ENCODE measurements around the gene TAS2R14. TPM values are rescaled to one million over a fixed set of nuclear protein-coding genes. Genes with fewer than 3 reads are reported as not detected.

Gene TAS2R14
- total RNA-seq: not detected

DNA sequence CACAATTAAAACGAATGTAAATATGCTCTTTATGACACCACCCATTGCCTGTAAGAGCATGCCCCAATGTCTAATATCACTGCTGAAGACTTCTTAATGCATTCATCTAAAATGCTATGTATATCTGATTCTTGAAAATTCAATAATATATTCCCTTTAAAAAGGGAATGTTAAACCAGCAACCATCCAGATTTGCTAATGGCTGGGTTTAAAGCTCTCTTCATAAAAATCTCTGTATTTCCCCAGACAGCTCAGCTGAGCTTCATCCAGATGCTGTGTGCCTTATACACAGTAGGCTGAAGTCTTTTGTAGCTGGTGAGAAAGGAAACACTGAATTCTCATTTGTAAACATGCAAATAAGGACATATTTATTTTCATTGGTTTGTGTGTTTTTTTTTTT lies at the start of gene TAS2R14:
TSS of gene TAS2R14 (minus strand) at position 101 of the 400 bp plus-strand sequence. CDS start at position 45, 56 bp downstream.
- H3K9me3 ChIP-seq: no peaks in the 10 kb centered on the region
- no peaks in the 10 kb centered on the region for H3K36me3 ChIP-seq
- TF ChIP-seq, protein P1, sequence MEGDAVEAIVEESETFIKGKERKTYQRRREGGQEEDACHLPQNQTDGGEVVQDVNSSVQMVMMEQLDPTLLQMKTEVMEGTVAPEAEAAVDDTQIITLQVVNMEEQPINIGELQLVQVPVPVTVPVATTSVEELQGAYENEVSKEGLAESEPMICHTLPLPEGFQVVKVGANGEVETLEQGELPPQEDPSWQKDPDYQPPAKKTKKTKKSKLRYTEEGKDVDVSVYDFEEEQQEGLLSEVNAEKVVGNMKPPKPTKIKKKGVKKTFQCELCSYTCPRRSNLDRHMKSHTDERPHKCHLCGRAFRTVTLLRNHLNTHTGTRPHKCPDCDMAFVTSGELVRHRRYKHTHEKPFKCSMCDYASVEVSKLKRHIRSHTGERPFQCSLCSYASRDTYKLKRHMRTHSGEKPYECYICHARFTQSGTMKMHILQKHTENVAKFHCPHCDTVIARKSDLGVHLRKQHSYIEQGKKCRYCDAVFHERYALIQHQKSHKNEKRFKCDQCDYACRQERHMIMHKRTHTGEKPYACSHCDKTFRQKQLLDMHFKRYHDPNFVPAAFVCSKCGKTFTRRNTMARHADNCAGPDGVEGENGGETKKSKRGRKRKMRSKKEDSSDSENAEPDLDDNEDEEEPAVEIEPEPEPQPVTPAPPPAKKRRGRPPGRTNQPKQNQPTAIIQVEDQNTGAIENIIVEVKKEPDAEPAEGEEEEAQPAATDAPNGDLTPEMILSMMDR (IDR thresholded peaks at IDR 0.05): no peak
- H3K4me3 ChIP-seq: no peak within 1 kb of the TSS
- DNase-seq (ENCODE audit: low spot score in 2 of 2): no peak
- H3K27me3 ChIP-seq: no peaks in the 10 kb centered on the region
- no peak within 1 kb of the TSS for H3K27ac ChIP-seq
- intact Hi-C loops (cut with DNase I): no loop called here
- H3K4me1 ChIP-seq: no peaks in the 10 kb centered on the region

DNA sequence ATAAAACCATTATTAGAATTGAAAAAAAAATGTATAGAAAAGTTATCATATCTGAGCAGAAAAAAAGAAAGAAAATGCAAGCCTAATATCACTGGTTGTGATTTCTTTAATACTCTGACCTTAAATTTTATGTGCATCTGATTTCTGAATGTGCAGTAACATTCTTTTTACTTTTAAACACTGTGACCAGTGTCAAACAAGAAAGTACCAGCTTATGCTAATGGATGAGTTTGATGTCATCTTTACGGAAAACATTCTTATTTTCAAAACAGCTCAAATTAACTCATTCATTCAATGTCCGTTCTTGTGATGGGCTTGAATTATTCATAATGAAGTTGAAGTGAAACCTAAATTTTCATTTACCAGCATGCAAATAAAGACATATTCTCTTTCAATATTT lies 47.7 kb upstream of the TAS2R14 start, which contains the start of gene TAS2R50:
TSS of gene TAS2R50 (minus strand) at position 101 of the 400 bp plus-strand sequence. CDS start at position 49, 52 bp downstream.
- Histone ChIP-seq H3K4me1 (no peaks in the 10 kb centered on the region), H3K4me3 (no peak within 1 kb of the TSS), H3K27ac (no peak within 1 kb of the TSS), H3K27me3 (no peaks in the 10 kb centered on the region), H3K9me3 (peaks cover 0 to 7% of the 10 kb centered on the region in 2 donors), H3K36me3 (no peaks in the 10 kb centered on the region)
- TF ChIP-seq, protein P1 (IDR thresholded peaks at IDR 0.05): no peak
- intact Hi-C loops (cut with DNase I): no loop called here
- DNase-seq (ENCODE audit: low spot score in 2 of 2): no peak

DNA sequence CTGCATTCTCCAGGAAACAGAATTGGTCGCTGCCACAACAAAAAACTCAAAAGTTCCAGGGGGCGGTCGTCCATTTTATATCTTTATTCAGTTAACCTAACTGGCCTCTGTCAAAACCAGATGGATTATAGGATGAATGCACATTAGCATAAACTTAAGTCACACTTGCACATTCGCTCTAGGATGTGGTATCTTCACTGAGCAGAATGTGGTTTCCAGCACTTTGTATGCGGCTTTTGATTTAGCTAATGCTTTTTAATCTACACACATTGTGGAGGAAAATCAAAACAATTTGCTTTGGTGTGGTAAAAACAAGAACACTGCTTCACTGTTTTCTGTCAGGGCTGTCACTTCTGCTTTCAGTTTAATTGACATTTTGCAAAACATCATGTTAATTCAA lies 43.2 kb upstream of the TAS2R14 start:
- DNase-seq (ENCODE audit: low spot score in 2 of 2): no peak
- Histone ChIP-seq H3K4me3 (no peak overlapping the region), H3K9me3 (no peaks in the 10 kb centered on the region), H3K4me1 (no peaks in the 10 kb centered on the region), H3K27ac (no peak overlapping the region), H3K36me3 (no peaks in the 10 kb centered on the region), H3K27me3 (no peaks in the 10 kb centered on the region)
- intact Hi-C loops (cut with DNase I): no loop called here
- TF ChIP-seq, protein P1 (IDR thresholded peaks at IDR 0.05): no peak

- DNase-seq (ENCODE audit: low spot score in 2 of 2): no peak
- Histone ChIP-seq H3K4me1 (no peaks in the 10 kb centered on the region), H3K27me3 (no peaks in the 10 kb centered on the region)
Measured at GRCh38 chr12:10974965-10975364, 35.9 kb upstream of the TAS2R14 start.

GRCh38 chr12:10968765-10969456 lies 29.8 kb upstream of the TAS2R14 start:
- H3K9me3 ChIP-seq: no peaks in the 10 kb centered on the region
- H3K27ac ChIP-seq: peak overlapping the region; percentile 6 to 47
- DNase-seq (ENCODE audit: low spot score in 2 of 2): peak in 1 of 2 donors; percentile 70
- TF ChIP-seq, protein P1 (IDR thresholded peaks at IDR 0.05): no peak
- H3K4me3 ChIP-seq: peak overlapping the region in 1 of 2 donors; percentile 40
- no peaks in the 10 kb centered on the region for H3K27me3 ChIP-seq
- H3K4me1 ChIP-seq: peaks cover 0 to 3% of the 10 kb centered on the region in 2 donors
- intact Hi-C loops (cut with DNase I): no loop called here
- no peaks in the 10 kb centered on the region for H3K36me3 ChIP-seq

More at GRCh38 chr12:10974965-10975364, 35.9 kb upstream of the TAS2R14 start:
- Histone ChIP-seq H3K36me3 (no peaks in the 10 kb centered on the region), H3K4me3 (no peak overlapping the region), H3K27ac (no peak overlapping the region), H3K9me3 (no peaks in the 10 kb centered on the region)
- intact Hi-C loops (cut with DNase I): no loop called here
- TF ChIP-seq, protein P1 (IDR thresholded peaks at IDR 0.05): no peak

Data from ascending aorta (tissue), 2 donors.